GM19025 (cell line): Measurements from ENCODE around the gene CCK.
"Not testable (repeated sequence)": the region's sequence is repeated elsewhere in the genome, so short reads cannot be mapped to it uniquely, and the experiment has no call there.

Experiments
- ATAC-seq: cut with Tn5 transposase; IDR thresholded peaks from one replicate; pipeline ENCODE4 v1.9.1; 2021; ENCODE audit warnings: mild to moderate bottlenecking, low read depth, moderate library complexity; ENCODE audit not compliant: unreplicated experiment

CCK gene, protein sequence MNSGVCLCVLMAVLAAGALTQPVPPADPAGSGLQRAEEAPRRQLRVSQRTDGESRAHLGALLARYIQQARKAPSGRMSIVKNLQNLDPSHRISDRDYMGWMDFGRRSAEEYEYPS

DNA sequence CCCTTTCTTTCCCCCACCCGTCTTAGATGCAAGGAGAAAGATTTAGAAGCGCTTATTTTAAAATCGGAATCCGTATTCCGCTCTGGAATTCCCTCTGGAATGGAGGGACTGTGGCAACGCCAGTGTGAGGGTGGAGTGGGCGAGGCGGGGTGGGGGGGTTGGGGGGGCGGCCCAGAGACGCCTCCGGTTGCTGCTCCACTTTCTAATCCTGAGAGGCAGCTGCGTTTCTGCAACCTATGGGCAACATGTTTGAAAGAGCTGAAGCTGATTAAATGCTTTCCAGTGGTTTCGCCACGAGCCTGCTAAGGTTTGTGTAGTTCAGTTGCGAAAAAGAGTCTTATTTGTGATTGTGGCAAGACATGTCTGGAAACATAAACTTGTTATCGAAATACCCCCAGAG is at the start of gene CCK:
Gene CCK (minus strand): TSS at position 101 of the 400 bp plus-strand sequence. CDS start 2,555 bp downstream, outside the sequence.
- ATAC-seq, result no peak

DNA sequence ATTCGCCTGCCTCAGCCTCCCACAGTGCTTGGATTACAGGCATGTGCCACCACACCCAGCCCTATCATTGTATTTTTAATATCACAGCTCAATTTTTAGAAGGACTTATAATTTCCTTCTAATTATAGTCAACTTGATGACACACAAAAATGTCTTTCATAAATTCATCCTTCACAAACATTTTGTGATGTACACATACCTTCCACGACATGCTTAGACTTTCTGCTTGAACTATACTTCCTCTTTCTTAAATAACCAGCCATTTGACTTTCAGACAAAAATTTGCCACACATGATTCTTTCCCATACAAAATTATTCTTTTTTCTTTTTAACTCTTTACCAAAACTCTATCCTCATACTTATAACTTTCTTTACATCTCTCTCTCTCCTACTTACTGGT is 48.4 kb upstream of the CCK start:
- no peak for ATAC-seq

DNA sequence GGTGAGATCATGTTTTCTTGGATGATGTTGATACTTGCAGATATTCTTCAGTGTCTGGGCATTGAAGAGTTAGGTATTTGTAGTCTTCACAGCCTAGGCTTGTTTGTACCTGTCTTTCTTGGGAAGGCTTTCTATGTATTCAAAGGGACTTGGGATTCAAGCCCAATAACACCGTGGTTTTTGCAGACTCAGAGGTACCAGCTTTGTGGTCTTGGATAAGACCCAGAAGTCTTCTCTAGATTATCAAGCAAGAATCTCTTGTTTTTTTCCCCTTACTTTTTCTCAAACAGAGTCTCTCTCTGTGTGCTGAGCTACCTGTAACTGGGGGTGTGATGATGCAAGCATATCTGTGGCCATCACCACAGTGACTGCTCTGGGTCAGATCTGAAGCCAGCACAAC is 42.7 kb upstream of the CCK start:
- ATAC-seq, result no peak

DNA sequence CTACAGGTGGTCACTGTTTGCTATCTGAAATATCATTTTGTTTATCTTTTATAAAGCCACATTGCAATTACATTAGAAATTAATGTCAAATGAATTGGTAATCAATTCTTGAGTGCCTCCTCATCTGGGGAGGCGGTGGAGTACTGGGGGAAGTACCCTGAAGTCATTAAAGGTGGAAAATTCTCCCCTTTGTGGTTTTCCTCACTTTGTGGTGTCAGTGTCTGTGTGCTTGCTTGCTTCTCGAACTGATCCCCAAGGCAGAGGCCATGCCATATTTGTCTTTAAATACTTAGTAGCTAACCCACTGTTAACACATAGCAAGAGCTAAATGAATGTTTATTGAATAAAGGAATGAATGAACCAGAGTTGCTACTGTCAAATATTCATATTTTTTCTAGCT is 40.5 kb upstream of the CCK start:
- no peak for ATAC-seq

DNA sequence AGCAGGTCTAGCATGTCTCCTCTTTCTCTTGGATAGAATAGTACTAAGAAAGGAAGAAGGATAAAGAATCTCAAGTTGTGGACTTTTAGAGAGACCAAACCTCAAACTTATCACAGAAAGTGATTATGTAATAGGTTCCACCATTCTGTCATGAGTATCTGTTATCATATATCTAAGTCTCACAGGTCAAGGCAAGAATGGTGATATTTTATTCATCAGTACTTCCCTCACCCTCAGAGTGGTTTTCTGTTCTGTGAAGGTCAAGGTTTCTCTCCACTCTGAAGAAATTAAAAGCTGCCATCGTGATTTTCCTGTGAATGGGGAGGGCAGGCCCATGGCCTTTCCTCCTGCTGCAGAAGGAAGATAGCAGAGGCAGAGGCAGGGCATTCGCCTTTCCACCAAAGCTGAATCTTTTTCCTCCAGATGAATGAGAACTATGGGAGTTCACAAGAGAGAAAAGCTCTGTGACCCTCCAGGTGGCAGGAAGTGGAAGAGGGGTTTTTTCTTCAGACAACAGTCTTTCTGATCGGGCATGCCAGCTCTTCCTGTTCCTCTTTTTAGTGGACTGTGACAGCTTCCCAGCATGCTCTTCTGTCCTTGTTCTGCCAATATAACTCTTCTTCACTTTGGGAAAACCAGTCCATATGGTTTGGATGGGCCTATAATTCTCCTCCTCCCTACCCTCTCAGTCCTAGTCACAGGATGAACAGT is 37.1 kb upstream of the CCK start:
- no peak for ATAC-seq

DNA sequence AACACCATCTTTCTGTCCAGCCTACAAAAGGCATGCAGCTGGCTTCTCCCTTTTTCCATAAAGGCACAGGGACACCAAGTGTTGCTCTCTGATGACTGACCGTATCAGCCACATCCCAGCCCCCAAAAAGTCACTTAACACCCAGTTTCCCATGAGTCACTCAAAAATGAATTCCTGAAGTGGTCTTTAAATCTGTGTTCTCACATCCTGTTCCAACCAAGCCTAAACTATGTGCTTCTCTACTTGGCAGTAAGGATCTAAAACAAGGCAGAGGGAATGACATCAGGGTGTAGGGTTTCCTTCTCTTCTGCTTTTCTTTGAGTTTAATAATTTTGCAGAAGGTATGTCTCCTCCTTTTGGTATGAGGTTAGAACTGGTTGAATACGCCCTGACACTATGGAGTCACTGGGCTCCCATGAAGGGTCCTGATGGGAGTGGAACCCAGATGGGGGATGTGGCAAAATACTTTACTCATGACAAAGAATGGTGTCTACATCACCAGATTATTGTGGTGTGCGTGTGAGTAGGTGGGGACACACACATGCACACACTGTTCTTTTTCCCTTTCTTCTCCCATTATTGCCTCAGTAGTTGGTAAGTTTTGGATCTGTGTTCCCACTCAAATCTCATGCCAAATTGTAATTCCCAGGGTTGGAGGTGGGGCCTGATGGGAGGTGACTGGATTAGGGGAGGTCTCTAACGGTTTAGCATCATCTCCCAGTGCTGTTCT is 35.6 kb upstream of the CCK start:
- no peak for ATAC-seq

DNA sequence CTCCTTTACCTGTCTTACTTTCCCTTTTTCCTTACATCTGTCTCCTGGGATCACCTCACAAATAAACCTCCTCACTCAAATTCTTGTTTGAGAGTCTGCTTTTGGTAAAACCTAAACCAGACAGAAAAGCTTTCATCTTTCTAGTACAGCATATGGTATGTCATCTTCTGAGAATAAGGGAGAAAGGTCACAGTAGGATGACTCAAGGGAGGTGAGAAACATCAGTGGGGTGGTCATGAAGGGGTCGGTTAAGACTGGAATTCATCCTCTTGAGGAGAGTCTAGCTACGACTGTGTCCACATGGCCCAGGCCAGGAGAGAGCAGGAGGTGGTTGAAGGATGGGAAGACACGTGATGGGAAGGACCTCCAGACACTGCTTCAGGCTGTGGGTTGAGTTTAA is 34.8 kb upstream of the CCK start:
- no peak for ATAC-seq

DNA sequence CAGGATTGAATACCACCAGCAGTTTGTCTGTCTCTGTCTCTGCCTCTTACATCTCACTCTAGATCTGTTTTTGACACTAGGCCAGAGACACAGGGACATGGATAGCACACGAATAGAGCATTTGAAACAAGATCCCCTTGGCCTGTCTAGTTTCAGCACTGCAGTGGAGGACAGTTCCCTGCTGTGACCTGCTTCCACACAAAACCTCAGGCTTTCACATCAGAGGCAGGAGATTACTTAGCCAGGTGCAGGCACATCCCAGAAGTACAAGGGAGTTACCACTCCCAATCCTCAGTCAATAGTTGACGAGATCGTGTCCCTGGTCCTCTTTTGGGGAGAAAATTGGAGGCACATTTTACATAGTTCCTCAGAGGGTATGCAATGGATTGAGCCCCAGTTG is 34.0 kb upstream of the CCK start:
- ATAC-seq, result no peak

DNA sequence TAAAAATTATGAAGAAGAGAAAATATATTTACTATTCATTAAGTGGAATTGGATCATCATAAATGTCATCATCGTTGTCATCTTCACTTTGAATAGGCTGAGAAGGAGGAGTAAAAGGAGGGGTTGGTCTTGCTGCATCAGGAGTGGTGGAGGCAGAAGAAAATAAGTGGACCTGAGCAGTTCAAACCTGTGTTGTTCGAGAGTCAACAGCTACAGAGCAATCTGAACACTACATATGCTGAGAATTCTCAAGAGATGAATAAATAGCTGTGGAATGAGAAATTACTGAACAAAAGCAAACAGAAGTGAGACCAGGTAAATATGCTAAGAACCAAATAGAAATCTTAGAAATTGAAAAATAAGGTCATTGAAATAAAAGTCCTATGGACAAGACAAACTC is 32.3 kb upstream of the CCK start:
- ATAC-seq, result no peak

DNA sequence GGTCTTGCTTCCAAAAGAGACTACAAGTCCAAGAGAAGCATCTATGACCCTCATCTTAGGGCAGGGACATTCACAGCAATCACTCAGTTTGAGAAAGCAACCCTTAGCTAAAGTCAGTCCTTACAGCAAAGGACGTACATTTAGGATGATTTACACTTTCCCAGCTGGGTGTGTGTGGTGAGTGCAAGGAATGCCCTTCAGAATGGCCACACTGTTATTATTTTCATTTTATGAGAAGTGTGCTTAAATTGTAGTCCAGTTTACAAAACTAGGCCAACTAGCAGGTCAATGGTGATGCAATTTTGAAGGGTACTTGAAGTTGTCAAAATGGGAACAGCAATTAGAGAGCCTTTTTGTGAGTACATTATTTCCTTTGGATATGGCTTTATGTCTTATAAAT is 26.0 kb upstream of the CCK start:
- ATAC-seq, result no peak

DNA sequence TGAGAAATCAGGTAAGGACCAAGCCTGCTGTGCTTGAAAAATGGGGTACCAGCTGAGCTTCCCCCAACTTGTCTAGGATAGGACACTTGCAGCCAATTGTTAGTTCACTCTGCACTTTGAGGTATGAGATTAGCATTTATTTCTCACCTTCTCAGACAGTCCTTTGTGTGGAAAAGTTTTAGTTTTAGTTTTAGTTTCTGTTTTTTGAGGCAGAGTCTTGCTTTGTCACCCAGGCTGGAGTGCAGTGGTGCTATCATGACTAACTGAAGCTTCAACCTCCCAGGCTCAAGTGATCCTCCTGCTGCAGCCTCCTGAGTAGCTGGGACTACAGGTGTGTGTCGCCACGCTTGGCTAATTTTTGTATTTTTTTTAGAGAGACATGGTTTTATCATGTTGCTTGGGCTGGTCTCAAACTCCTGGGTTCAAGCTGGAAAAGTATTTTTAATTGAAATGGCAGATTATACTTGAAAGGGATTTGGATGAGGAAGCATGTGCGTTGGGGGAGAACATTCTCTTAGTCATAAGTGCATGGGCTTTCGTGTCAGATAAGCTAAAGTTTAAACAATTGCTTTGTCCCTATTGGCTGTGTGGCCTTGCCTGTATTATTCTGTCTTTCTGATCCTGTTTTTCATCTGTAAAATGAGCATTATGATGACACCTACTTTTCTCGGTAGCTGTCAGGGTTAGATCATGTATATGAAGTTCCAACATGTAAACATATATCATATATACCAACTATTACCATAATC is 25.2 kb upstream of the CCK start:
- ATAC-seq, result peak; percentile 83

DNA sequence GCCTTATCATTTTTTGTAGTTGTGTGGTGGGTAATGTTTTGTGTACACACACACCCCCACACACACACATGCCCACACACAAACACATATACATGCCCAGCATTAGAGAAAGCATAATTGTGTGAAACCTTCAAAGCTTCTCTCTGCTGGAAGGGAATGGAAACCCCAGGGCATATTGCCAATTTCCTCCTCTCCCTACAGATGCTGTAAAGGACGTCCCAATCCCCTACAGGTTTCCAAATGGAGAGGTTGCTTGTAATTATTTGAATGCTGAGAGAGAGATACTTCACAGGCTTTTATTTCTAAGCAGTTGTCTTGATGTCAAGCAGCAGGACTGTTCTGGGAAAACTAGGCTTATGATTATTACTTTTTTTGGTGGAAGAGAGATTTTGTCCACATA is 23.0 kb upstream of the CCK start:
- ATAC-seq, result no peak

DNA sequence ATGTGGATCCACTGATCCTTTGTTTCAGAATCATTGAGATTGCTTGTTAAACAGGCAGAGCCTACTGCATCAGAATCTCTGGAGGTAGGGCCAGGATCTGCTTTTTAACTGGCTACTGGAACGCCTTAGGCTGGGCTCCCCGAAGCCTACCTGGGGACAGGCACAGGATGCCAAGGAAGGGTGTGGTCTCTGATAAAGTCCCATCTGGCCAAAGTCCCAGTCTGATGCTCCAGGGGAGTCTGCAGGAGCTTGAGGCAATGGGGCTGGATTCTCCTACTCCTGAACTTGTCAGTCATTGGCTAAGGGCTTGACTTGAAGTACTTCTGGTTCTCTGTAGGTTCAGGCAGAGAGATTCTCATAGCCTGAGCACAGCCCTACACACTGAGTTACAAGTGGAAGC is 22.4 kb upstream of the CCK start:
- no peak for ATAC-seq

DNA sequence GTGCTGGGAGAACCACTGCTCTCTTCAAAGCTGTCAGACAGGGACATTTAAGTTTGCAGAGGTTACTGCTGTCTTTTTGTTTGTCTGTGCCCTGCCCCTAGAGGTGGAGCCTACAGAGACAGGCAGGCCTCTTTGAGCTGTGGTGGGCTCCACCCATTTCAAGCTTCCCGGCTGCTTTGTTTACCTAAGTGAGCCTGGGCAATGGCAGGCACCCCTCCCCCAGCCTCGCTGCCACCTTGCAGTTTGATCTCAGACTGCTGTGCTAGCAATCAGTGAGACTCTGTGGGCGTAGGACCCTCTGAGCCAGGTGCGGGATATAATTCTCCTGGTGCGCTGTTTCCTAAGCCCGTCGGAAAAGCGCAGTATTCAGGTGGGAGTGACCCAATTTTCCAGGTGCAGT is 21.4 kb upstream of the CCK start:
- not testable (repeated sequence) for ATAC-seq

DNA sequence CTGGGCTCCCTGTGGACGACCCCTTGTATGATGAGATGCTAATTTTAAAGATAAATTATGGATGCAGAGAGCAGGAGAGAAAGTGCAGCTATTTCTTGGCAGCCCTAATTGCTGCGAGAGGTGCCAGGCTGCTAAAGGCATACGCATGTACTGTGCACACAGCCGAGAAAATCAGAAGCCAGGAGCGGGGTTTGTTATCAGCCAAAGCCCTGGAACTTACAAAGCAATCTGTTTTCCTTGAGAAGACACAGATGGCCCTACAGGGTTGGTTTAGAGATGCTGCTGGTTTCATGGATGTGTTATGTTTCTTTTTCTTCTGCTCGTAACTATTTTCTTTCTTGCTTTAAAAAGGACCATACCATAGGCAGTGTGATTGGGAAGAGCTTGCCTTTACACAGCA is 11.7 kb upstream of the CCK start:
- no peak for ATAC-seq

DNA sequence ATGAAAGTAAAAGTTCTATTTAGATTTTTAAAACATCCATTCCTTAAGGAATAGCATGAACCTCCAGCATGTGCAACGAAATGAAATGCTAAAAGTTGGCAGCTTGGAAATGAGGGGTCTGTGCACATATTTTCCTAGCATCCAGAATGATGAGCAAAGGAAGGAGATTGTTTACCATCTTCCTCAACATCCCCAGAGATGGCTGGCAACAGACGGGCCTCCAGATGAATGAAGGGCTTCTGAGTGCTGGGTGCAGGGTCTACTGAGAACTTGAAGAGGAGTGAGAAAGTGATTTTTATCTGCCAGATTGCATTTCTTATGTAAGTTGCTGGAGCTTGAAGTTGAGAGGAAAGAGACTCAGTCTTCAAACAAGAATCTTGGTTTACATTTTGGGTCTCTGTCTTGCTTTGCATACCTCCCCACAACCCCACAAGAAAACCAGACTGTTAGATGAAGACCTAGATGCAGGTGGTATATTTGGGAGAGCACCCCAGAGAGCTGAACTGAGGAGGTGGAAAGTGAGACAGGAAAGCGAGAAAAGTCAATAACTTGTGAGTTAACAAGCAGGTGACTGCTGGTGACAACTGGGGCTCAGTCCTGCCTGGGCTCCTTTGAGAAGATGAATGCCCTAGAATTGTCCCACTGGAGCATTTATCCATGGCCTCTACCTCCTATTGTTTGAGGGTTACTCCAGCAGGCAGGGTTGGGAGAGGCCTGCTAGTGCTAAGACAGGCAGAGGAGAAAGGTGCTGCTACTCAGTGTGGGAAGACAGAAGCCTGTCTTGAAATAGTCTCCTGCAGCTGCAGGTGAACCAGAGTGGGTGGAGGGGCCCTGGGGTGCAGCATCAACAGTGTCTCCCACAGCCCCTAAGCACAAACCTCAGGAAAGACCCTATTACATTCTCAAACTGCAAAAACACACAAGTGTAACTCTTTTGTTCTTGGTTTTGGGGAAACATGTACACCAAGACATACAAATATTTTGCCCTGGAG is 10.5 kb upstream of the CCK start:
- ATAC-seq, result peak; percentile 90

DNA sequence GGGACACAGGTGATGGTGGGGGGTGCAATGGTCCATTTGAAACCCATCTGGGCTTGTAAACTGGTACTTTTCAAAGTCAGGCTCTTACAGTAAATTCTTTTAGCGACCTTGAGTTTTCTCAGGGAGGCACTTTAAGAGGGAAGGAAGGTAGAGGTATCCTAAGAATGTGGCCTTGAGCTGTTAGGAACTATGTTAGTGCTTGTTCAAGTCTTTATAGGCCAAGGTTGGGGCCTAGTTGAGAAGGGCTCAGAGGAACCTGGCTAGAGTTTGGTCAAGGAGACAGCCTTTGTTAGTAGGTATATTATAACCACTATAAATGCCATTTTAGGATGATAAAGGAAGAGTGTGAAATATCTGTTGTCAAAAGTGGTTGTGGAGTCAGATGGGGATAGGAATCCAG is 9.2 kb upstream of the CCK start:
- no peak for ATAC-seq

DNA sequence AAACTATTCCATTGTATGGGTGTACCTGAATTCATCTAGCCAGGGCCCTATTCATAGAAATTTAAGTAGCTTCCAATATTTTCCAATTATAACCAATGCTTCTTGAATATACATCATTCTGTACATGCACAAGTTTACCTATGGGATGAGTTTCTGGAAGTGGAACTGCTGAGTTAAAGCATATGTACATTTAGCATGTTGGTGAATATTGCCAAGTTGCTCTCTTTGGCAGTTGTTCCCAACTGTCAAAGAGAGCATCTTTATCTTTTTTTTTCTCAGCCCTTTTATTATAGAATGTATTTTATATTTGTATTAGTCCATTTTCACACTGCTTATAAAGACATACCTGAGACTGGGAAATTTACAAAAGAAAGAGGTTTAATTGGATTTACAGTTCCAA is 8.3 kb upstream of the CCK start:
- no peak for ATAC-seq

DNA sequence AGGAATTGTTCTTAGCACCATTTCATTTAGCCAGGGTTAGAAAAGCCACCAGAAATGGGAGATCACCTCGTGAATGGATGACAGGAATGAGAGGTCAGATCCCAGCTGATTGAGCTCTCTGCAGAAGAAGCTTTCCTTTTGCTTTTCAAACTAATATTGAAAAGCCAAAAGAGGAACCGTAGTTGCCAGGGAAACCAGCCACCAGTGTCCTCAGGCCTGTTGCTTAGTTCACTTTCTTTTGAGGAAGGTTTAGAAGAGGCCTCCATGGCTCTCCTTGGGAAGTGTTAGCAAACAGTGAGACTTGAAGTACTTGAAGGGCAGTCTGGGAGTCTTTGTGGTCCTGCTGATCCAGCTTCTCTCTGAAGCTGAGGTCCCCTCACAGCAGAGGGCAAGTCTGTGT is 7.4 kb upstream of the CCK start:
- ATAC-seq, result no peak

DNA sequence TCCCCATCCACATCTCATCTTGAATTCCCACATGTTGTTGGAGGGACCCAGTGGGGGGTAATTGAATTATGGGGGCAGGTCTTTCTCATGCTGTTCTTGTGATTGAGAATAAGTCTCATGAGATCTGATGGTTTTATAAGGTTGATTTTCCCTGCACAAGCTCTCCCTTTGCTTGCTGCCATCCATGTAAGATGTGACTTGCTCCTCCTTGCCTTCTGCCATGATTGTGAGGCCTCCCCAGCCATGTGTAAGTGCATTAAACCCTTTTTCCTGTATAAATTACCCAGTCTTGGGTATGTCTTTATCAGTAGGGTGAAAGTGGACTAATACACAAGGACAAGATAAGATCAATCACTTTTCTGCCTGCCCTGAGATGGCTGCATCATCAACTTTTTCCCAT is 5.8 kb upstream of the CCK start:
- ATAC-seq, result no peak
